Transverse colon (tissue), 4 donors: ENCODE data around the gene RNF115. TPM values are rescaled to one million over a fixed set of nuclear protein-coding genes. Genes with fewer than 3 reads are reported as not detected.

ENCODE experiments used
- DNase-seq: peaks from one replicate; pipeline ENCODE4 v3.0.0-alpha.2; 2019
- H3K27ac ChIP-seq, 4 donors: fragments of 200-600 bp; sonication (generic); 2 replicates each; pipeline ENCODE4 v1.5.1; 2016 to 2018; ENCODE audit warnings: inconsistent platforms in 4 of 4
- H3K27me3 ChIP-seq: fragments of 200-600 bp; sonication (generic); 2 replicates; pipeline ENCODE4 v1.5.1; 2017; ENCODE audit warnings: inconsistent platforms
- H3K36me3 ChIP-seq, 4 donors: fragments of 200-600 bp; sonication (generic); 2 replicates each; pipeline ENCODE4 v1.5.1; 2017 to 2019; ENCODE audit warnings: inconsistent platforms in 4 of 4
- H3K4me1 ChIP-seq, 4 donors: fragments of 200-600 bp; sonication (generic); 2 replicates each; pipeline ENCODE4 v1.5.1; 2017 to 2020; ENCODE audit warnings: inconsistent platforms in 4 of 4
- H3K4me3 ChIP-seq, 4 donors: fragments of 200-600 bp; sonication (generic); 1 replicate in 1 of 4; 2 replicates in 3 of 4; pipeline versions ENCODE4 v1.5.1 to v1.6.1; 2017 to 2019; ENCODE audit warnings: inconsistent platforms in 4 of 4
- H3K9me3 ChIP-seq, 2 donors: fragments of 200-600 bp; sonication (generic); 2 replicates each; pipeline ENCODE4 v1.5.1; 2017 to 2019; ENCODE audit warnings: inconsistent platforms in 2 of 2
- CTCF ChIP-seq, 5 experiments: fragments of 200-600 bp in 3 of 5; fragments of 450-650 bp in 2 of 5; sonication (generic) in 3 of 5; IDR thresholded peaks; 1 replicate in 2 of 5; 2 replicates in 3 of 5; pipeline ENCODE4 v1.5.1; 2016 to 2017; ENCODE audit warnings: antibody characterized with exemption in 5 of 5, inconsistent platforms in 3 of 5, mild to moderate bottlenecking in 2 of 5, moderate library complexity in 1 of 5
- EP300 ChIP-seq: sonication (generic); formaldehyde crosslinking; IDR thresholded peaks from one replicate; pipeline ENCODE4 v1.6.1; 2017; ENCODE audit warnings: antibody characterized with exemption, low read depth
- POLR2A ChIP-seq: fragments of 450-650 bp; IDR thresholded peaks from one replicate; pipeline ENCODE4 v1.6.1; 2016; ENCODE audit warnings: antibody characterized with exemption, mild to moderate bottlenecking, moderate library complexity
- POLR2AphosphoS5 ChIP-seq, 3 donors: sonication (generic); formaldehyde crosslinking; IDR thresholded peaks; one replicate each; pipeline ENCODE4 v1.6.1; 2016; ENCODE audit warnings: antibody characterized with exemption in 3 of 3
- WGBS, 2 donors: methylation state at CpG; one replicate each; pipeline ENCODE4 v1.1.5; 2018; ENCODE audit warnings: low coverage in 1 of 2; 5-methylcytosine and 5-hydroxymethylcytosine counted together
- in situ Hi-C, 4 donors: fragments of 200-750 bp; cut with MboI; loops; one replicate each; pipeline versions ENCODE4 v1.15.0 to v1.15.1; 2017; ENCODE audit warnings: low sequenced_read_pairs in 3 of 4, low pct_ligation_motif_present in 1 of 4, low pct_unique_long_range_greater_than_20kb in 1 of 4
- intact Hi-C: fragments of 100-400 bp; cut with DNase I; formaldehyde crosslinking; loops from one replicate; pipeline ENCODE4 v1.15.1; 2023; ENCODE audit warnings: low total_unique reads
- total RNA-seq, 4 donors: library from RNA; depleted of rRNA; stranded (reverse); fragments of >200 nt; gene quantifications; one replicate each; pipeline ENCODE4 v1.1.0, GENCODE V29; 2016

RNF115 gene
- total RNA-seq, 4 donors from 2014 or later: 6.4 to 21.5 (median 13.3) TPM

DNA sequence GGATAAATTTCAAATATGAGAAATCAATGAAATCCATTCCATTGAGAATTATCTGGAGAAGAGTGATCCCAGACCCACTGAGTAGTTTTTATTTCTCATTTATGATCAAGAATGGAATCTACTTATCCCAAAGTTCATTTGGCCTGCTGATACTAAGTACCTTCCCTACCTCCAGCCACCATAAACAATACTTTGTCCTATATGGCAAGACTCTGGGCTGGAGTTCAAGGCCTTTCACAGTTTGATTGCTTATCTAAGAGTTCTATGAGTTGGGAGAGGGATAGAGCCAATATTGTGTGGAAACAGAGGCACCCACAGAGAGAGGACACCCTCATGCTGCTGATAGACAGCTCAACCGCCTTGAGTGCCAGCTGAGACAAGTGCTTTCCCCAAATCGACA is 121.8 kb downstream of the RNF115 start:
- 82 to 86% methylated on average over 2 of the region's 2 CpGs for WGBS, 2 donors
- peaks cover 0 to 2% (median under 1%) of the 10 kb centered on the region in 4 donors for H3K4me1 ChIP-seq
- in situ Hi-C loops: no loop called here
- H3K4me3 ChIP-seq: no peak overlapping the region
- H3K27ac ChIP-seq: no peak overlapping the region
- no peaks in the 10 kb centered on the region for H3K9me3 ChIP-seq
- no peaks in the 10 kb centered on the region for H3K27me3 ChIP-seq
- DNase-seq: no peak
- intact Hi-C loops: no loop called here
- TF ChIP-seq POLR2AphosphoS5 (IDR thresholded peaks at IDR 0.05): no peak
- no peak for TF ChIP-seq POLR2A
- TF ChIP-seq CTCF (IDR thresholded peaks at IDR 0.05): no peak
- no peak for TF ChIP-seq EP300
- no peaks in the 10 kb centered on the region for H3K36me3 ChIP-seq

GRCh38 chr1:145701306-145701862 is 122.5 kb downstream of the RNF115 start:
- H3K36me3 ChIP-seq: no peaks in the 10 kb centered on the region
- no peaks in the 10 kb centered on the region for H3K4me1 ChIP-seq
- intact Hi-C loops: no loop called here
- no peak overlapping the region for H3K27ac ChIP-seq
- no peak for DNase-seq
- no peak overlapping the region for H3K4me3 ChIP-seq
- H3K9me3 ChIP-seq: no peaks in the 10 kb centered on the region
- TF ChIP-seq CTCF (IDR thresholded peaks at IDR 0.05) (no peak), POLR2AphosphoS5 (IDR thresholded peaks at IDR 0.05) (no peak), POLR2A (no peak), EP300 (no peak)
- in situ Hi-C loops: no loop called here
- H3K27me3 ChIP-seq: no peaks in the 10 kb centered on the region
- WGBS, 2 donors: 81 to 94% methylated on average over 2 of the region's 2 CpGs

DNA sequence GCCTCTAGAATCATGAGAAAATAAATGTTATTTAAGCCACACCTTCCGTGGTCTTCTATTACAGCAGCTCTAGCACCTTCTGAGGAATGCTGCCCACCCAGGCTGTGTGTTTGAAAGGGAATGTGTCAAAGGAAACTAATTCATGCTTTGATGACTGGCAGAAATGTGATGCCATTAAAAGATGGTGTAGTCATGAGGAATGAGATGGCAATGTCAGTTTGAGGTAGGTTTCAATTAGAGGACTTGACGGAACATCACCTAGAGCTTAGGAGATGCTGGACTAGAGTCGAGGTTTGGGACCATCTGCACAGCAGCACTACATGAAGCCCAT is 127.3 kb downstream of the RNF115 start:
- Histone ChIP-seq H3K27ac (no peak overlapping the region), H3K27me3 (no peaks in the 10 kb centered on the region), H3K4me3 (no peak overlapping the region), H3K4me1 (no peaks in the 10 kb centered on the region), H3K36me3 (no peaks in the 10 kb centered on the region), H3K9me3 (no peaks in the 10 kb centered on the region)
- TF ChIP-seq POLR2A: no peak
- no peak for TF ChIP-seq POLR2AphosphoS5 (IDR thresholded peaks at IDR 0.05)
- TF ChIP-seq CTCF (IDR thresholded peaks at IDR 0.05): no peak
- TF ChIP-seq EP300: no peak
- no peak for DNase-seq
- WGBS, 2 donors: 94 to 100% methylated on average over 3 of the region's 3 CpGs
- intact Hi-C loops: no loop called here
- in situ Hi-C loops: no loop called here

- DNase-seq: no peak
- no peaks in the 10 kb centered on the region for H3K27me3 ChIP-seq
- no peak for TF ChIP-seq POLR2A
- TF ChIP-seq EP300: no peak
- TF ChIP-seq POLR2AphosphoS5 (IDR thresholded peaks at IDR 0.05): no peak
- TF ChIP-seq CTCF (IDR thresholded peaks at IDR 0.05): no peak
- H3K27ac ChIP-seq: no peak overlapping the region
- no peaks in the 10 kb centered on the region for H3K9me3 ChIP-seq
- H3K4me3 ChIP-seq: no peak overlapping the region
- intact Hi-C loops: no loop called here
- H3K36me3 ChIP-seq: no peaks in the 10 kb centered on the region
- in situ Hi-C loops: no loop called here
- peaks cover 0 to 3% (median 0%) of the 10 kb centered on the region in 4 donors for H3K4me1 ChIP-seq
- WGBS, 2 donors: 87 to 90% methylated on average over 3 to 5 of the region's 5 CpGs
Observed at GRCh38 chr1:145695821-145696629, 127.9 kb downstream of the RNF115 start.
